GM12892 (cell line): ENCODE results near the gene S100PBP.

Source experiments
- POLR2A ChIP-seq: IDR thresholded peaks from 2 replicates; pipeline ENCODE4 v1.6.1; 2011; ENCODE audit warnings: low read depth, low read length, control low read depth
- POLR2AphosphoS5 ChIP-seq: IDR thresholded peaks from 2 replicates; pipeline ENCODE4 v1.6.1; 2011; ENCODE audit warnings: low read depth, low read length, control low read depth

DNA sequence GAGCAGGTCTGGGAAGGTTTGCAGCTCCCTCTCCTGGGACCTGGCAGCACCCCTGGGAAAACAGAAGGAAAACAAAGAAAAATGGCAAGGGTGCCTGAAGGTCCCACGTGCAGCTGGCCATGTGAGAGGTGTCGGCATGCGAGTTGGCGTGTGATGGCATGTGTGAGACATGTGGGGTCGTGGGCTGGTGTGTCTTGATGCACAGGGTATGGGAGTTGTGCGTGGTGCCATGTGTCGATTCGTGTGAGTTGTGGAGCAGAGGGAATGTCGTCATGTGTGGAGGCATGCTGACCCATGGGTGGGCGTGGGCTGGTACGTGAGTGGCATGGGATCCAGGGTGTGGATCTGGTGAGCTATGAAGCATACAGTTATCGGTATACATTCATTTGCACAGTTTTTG lies 70.2 kb downstream of the S100PBP start:
- TF ChIP-seq POLR2A (no peak), POLR2AphosphoS5 (no peak)
